CD4-positive, alpha-beta T cell treated with Interleukin-1 beta for 1 hour (primary cell): ENCODE data around the gene NUDT1.
"Not testable (repeated sequence)": the region's sequence is repeated elsewhere in the genome, so short reads cannot be mapped to it uniquely, and the experiment has no call there.

Experiments used
- DNase-seq, 2 donors: peaks; one replicate each; pipeline ENCODE4 v3.0.0-alpha.2; 2020 to 2022

The NUDT1 gene

GRCh38 chr7:2251381-2251780, 9.4 kb downstream of the NUDT1 start:
- DNase-seq = no peak

DNA sequence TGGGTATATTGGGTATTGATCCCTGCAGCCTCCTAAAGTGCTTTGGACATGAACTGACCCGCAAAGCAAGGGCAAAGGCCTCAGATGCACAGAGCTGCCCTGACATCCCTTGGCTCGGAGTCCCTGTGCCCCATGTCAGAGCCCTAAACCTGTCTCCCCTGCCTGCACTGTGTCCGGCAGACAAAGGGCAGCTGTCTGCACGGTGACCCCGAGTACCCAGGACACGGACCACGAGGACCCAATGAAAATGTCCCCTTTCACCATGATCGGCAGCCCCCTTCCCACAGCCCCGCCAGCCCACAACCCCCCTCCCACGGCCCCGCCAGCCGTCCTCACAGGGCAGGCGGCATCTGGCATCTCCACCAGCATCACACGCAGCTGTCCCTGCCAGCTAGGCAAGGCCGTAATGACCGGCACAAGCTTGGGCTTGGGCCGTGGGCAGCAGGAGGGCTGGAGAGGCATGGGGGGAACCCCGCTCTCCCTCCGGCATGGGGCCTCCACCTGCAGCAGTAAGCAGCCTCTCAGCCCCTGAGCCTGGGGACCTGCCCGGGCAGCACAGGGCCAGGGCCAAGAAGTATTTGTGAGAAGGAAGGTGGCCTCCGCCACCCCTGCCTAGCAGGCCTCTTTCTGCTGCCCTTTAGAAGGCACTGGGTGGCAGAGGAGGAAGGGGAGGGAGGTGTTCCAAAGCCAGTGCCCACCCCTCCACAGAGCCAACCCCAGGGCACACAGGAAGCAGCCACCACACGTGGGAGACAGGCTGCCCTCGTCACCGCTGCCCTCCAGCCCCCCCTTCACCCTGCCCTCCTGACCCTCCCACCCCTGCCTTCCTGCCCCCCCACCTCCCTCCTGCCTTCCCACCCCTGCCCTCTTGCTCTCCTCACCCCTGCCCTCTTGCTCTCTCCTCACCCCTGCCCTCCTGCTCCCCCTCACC, 10.1 kb downstream of the NUDT1 start:
- DNase-seq = no peak

GRCh38 chr7:2253021-2253420, 11.0 kb downstream of the NUDT1 start:
- DNase-seq = no peak

GRCh38 chr7:2253525-2254244, 11.7 kb downstream of the NUDT1 start:
- DNase-seq = no peak

DNA sequence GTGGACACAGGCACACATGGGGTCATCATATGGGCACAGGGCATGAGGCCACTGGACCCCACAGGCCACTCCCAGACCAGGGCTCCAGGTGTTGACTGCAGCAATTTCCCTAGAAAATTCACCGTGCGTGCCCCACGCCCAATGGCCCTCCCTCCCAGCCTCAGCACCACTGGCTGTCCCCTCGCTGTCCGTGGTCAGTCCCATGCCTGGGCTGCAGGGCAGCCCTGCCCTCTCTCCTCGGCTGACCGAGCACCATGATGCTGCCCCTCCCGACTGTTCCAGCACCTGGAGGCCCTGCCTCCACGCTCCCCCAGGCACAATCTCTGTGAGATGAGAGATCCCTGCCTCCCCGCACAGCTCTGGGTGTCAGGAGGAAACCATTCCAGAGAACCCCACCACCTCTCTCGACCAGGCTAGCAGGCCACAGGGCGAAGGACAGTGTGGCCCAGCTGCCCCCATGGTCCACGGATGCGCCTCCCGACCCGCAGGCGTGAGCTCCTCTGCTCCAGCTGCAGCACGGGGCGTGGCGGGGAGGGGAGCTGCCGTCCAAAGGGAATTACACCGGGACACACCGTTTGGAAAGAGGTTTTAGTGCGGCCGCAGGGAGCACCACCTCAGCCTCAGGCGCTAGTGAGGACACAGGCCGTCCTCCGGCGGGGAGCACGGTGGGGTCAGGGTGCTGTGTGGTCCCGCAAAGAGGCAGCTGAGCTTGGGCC, 12.6 kb downstream of the NUDT1 start:
- DNase-seq = no peak

DNA sequence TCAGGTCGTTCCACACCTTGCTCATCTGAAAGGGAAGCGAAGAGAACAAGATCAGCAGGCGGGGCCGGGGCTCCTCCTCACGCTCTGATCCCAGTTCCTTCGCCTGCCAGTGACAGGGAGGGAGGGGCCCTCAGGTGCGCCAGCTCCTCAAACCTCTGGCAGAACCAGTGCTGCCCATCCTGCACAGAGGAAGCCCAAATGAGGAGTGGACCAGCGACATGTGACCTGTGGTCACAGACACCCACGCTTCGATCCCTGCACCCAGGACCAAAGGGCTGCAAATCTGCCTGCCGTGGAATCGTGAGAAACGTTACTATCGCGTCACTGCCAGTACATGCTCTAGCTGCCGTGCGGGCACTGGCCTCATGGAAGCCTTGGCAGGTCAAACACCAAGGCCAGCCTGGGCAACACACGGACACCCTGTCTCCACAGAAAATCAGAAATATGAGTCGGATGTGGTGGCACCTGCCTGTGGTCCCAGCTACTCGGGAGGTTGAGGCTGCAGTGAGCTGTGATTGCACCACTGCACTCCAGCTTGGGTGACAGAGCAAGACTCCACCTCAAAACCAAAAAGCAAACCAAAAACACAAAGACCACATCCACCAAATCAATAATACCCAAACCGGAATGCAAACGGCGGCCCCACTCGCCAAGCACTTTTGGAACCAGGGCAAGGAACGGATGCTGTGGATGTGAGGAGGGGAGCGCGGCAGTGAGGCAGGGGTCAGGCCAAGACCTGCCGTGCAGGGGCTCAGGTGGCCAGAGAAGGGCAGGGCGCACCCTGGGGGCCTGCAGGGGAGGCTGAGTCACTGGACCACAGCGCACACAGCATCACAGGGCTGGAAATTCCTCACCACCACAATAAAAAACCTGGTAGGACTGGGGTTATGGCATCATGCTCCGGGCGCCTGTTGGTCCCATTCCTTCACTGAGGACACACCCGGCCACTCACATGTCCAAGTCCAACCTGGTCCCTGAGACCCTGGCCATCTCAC, 13.4 kb downstream of the NUDT1 start:
- no peak for DNase-seq

DNA sequence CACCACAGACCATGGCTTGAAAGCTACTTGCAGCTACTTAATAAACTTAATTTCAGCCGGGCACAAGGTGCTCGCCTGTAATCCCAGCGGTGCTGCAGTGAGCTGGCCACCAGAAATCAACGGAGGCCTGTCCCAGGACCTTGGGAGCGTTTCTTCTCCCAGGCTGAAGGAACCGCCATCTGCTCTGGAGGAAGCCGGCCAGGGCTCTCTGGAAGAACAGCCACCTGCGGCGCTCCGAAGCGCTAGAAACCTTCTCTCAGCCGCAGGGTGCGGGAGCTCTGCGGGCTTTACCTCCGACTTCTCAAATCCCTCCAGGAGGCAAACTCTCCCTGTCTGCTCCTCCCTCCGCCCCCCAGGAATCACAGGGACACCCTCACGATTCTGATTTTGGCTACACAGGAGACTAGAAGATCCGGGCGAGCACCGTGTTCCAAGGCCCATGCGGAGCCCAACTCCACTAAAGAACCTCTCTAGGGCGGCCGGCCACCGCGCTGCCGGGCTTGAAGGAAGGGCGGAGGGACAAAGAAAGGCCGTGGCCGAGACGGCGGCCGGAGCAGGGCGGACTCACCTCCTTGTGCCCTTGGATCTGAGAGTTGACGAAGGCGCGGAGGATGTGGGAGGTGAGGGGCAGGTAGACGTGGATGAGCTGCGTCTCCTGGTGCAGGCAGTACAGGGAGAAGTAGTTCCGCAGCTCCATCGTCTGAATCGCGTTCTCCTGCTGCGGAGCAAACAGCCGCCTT, 14.4 kb downstream of the NUDT1 start:
- DNase-seq = no peak

- DNase-seq = no peak
These were observed 15.1 kb downstream of the NUDT1 start for GRCh38 chr7:2257046-2257551.

DNA sequence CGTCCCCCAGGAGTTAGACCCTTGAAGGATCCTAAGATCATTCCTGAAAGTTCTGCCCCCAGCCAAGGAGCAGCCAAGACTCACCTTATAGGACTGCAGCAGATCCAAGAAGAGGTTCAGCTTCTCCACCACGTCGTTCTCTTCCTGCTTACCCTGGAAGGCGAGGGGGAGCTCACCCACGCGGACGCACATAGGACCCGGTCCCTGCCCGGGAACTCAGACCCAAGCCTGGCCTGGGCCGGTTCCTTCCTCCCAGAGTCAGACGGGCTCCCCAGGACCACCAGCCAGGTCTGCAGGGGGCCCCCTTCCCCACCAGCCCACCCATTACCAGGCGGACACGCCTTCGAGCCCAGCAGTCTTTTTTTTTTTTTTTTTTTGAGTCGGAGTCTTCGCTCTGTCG, 15.6 kb downstream of the NUDT1 start:
- no peak for DNase-seq

- DNase-seq = peak in 1 of 2 donors; percentile 50
These were observed 16.8 kb downstream of the NUDT1 start for GRCh38 chr7:2258661-2259365.

DNA sequence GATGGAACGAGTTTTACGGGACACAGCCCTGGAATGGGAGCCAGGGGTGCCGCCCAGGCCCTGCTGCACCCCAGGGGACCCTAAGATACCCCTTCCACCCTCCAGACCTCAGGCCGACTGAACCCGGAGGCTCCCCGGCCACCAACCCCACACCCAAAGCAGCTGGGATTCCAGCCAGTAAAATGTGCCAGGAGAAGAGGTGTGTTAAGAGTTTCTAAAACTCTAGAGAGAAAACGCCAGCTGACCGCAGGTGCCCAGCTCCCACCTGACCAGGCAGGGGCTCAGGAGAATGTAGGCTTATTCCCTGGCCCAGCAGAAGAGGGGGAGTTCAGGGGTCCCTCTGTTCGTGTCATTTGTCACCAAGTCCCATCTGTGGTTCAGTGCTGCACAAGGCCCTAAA, 17.5 kb downstream of the NUDT1 start:
- DNase-seq = no peak

GRCh38 chr7:2260820-2261219, 18.8 kb downstream of the NUDT1 start:
- no peak for DNase-seq

- peak; percentile 17 to 68 for DNase-seq
These were observed 19.6 kb downstream of the NUDT1 start for GRCh38 chr7:2261611-2262010.

DNA sequence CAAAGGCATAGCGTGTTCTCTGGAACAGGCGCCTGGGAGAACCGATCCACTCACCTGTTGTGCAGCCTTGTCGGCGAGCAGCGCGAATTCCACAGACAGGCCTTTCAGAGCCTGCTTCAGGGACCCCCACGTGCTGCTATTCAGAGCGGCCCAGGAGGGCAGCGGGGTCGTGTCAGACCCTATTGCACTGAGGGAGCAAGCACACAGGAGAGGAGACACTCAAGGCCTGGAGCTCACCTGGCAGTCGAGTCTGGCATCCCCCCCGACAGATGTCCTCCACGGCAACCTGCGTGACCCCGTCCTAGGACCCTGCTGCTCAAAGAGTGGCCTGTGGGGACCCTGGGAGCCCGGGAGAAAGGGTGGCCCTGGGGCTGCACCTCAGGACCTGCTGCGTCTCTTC, 21.1 kb downstream of the NUDT1 start:
- no peak for DNase-seq

DNA sequence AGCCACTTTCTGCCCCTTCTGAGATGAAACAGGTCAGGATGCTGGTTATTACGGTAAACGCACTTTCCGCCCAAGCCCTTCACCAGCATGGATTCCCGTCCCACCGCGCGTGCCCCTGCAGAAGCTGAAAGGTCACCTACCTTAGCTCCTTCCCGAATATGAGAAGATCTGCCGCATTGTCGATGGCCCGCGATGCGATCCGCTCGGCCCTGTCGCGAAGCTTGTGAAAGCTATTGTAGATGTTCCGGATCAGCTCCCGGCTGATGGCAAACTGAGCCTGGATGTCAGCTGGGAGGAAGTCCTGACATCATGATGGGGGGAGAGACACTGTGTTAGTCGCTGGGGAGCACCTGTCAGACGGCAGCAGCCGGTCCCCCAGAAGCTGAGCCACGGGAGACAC, 22.1 kb downstream of the NUDT1 start:
- DNase-seq = no peak

- DNase-seq = no peak
These were observed 24.9 kb downstream of the NUDT1 start for GRCh38 chr7:2266911-2267310.

- not testable (repeated sequence) for DNase-seq
These were observed 27.3 kb downstream of the NUDT1 start for GRCh38 chr7:2269089-2269990.

GRCh38 chr7:2269991-2270460, 28.0 kb downstream of the NUDT1 start:
- no peak for DNase-seq

DNA sequence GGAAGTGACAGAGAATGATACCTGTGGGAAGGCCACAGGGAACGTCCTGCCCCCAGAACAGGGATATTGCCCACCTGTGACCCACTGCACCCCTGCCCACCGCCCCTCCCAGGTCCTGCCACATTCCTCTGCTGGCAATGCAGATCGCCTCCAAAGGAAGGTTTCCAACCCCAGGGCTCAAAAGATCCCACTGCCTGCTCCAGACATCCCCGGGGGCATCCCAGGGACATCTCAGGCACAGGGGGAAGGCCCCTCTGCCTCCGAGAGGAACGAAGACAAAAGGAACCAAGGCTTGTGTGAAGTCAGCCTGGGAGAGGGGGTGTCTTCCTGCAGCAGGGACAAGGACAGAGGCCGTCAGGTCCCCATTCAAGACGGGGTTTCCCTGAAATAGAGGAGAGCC, 28.5 kb downstream of the NUDT1 start:
- DNase-seq = no peak
